HepG2 (cell line): ENCODE data around the gene SH3BGR. TPM values are rescaled to one million over a fixed set of nuclear protein-coding genes. Genes with fewer than 3 reads are reported as not detected.

Experiments used
- ATAC-seq: fragments of 200-7000 bp; cut with Tn5 transposase; 3 replicates; pipeline ENCODE4 v1.9.1; 2020; ENCODE audit warnings: mild to moderate bottlenecking, moderate library complexity
- BruUV-seq: library from RNA; stranded (reverse); fragments of 400-500 nt; replicated peaks from 2 replicates; lab custom pipeline; 2021; lab: Mats Ljungman, UMichigan
- CTCF ChIA-PET: fragments of 300-600 bp; formaldehyde crosslinking; extraction: SDS; loops from one replicate; lab custom pipeline; 2021; ENCODE audit warnings: low total read pairs, inconsistent platforms, low intra/inter-chr PET ratio; lab: Yijun Ruan, JAX
- POLR2A ChIA-PET: fragments of 350-600 bp; sonication (Branson Sonifier 250); formaldehyde crosslinking; loops from one replicate; lab custom pipeline; 2020; ENCODE audit warnings: antibody characterized with exemption, inconsistent platforms; lab: Yijun Ruan, JAX
- DNase-seq: peaks from one replicate; pipeline ENCODE4 v3.0.0-alpha.2; 2015; ENCODE audit warnings: low spot score
- FAIRE-seq: peaks from 3 replicates; lab custom pipeline; 2011; peaks lifted over from hg19 to GRCh38; lab: Jason Lieb, UNC
- H2AFZ ChIP-seq: one replicate; pipeline ENCODE4 v1.6.1; 2011; ENCODE audit warnings: low read length, inconsistent platforms
- H3K27ac ChIP-seq: fragments of 300-600 bp; 3 replicates; pipeline ENCODE4 v1.8.0; 2011; ENCODE audit warnings: mixed run types, mild to moderate bottlenecking, mixed read lengths, low read length, inconsistent platforms; ENCODE audit not compliant: insufficient read depth; ENCODE audit errors: extremely low read length
- H3K27me3 ChIP-seq, 2 experiments: fragments of 200-600 bp in 1 of 2; 2 replicates in 1 of 2; 3 replicates in 1 of 2; pipeline versions ENCODE4 v1.6.0 to v1.8.0; 2011; ENCODE audit warnings: low read length in 2 of 2, mild to moderate bottlenecking in 2 of 2, moderate library complexity in 2 of 2, inconsistent platforms in 1 of 2; ENCODE audit not compliant: insufficient read depth in 2 of 2, control insufficient read depth in 1 of 2
- H3K36me3 ChIP-seq, 2 experiments: fragments of 200-600 bp in 1 of 2; replicated peaks in 1 of 2; 2 replicates in 1 of 2; 3 replicates in 1 of 2; pipeline versions ENCODE4 v1.5.1 to v1.8.0; 2011; ENCODE audit warnings: low read length in 2 of 2, inconsistent platforms in 1 of 2; ENCODE audit not compliant: insufficient read depth in 2 of 2, control insufficient read depth in 1 of 2
- H3K4me1 ChIP-seq: 2 replicates; pipeline ENCODE4 v1.5.1; 2012; ENCODE audit warnings: low read length, inconsistent platforms; ENCODE audit not compliant: insufficient read depth
- H3K4me2 ChIP-seq: 2 replicates; pipeline ENCODE4 v1.6.0; 2011; ENCODE audit warnings: low read depth, low read length, inconsistent platforms
- H3K4me3 ChIP-seq, 3 experiments: fragments of 200-600 bp in 1 of 3; sonication (generic), shearing (Covaris generic) in 1 of 3; replicated peaks in 1 of 3; 2 replicates each; pipeline ENCODE4 v1.5.1; 2011 to 2016; ENCODE audit warnings: low read length in 3 of 3, inconsistent platforms in 2 of 3, low read depth in 2 of 3, mild to moderate bottlenecking in 2 of 3, control low read depth in 1 of 3, mixed read lengths in 1 of 3; ENCODE audit not compliant: insufficient read depth in 1 of 3
- H3K79me2 ChIP-seq: one replicate; pipeline ENCODE4 v1.6.1; 2011; ENCODE audit warnings: low read length, inconsistent platforms; ENCODE audit not compliant: insufficient read depth
- H3K9ac ChIP-seq: 2 replicates; pipeline ENCODE4 v1.6.0; 2011; ENCODE audit warnings: mild to moderate bottlenecking, low read depth, low read length, inconsistent platforms; ENCODE audit not compliant: insufficient read depth
- H3K9me3 ChIP-seq: 2 replicates; pipeline ENCODE4 v1.5.1; 2012; ENCODE audit warnings: mild to moderate bottlenecking, low read length
- H4K20me1 ChIP-seq: 2 replicates; pipeline ENCODE4 v1.6.0; 2011; ENCODE audit warnings: inconsistent platforms, mild to moderate bottlenecking, low read length, moderate library complexity; ENCODE audit not compliant: insufficient read depth
- ARNT ChIP-seq: fragments of 450-650 bp; IDR thresholded peaks from 2 replicates; pipeline ENCODE4 v1.6.1; 2017
- KMT2B ChIP-seq: IDR thresholded peaks from 2 replicates; pipeline ENCODE4 v1.6.1; 2016; ENCODE audit warnings: missing genetic modification reagents, missing compliant biosample characterization
- MEF2D ChIP-seq: sonication (generic); formaldehyde crosslinking; IDR thresholded peaks from 2 replicates; pipeline ENCODE4 v1.5.1; 2020; ENCODE audit warnings: mild to moderate bottlenecking, missing genetic modification reagents
- PAX8 ChIP-seq: sonication (generic); formaldehyde crosslinking; IDR thresholded peaks from 2 replicates; pipeline ENCODE4 v1.8.0; 2022; ENCODE audit warnings: mild to moderate bottlenecking, missing genetic modification reagents, borderline replicate concordance
- PHB2 ChIP-seq: fragments of 450-650 bp; IDR thresholded peaks from 2 replicates; pipeline ENCODE4 v1.6.1; 2018; ENCODE audit not compliant: partially characterized antibody
- REXO4 ChIP-seq: sonication (generic); formaldehyde crosslinking; IDR thresholded peaks from 2 replicates; pipeline ENCODE4 v1.8.0; 2022; ENCODE audit warnings: missing genetic modification reagents, mild to moderate bottlenecking, borderline replicate concordance
- TBP ChIP-seq: sonication (generic); formaldehyde crosslinking; IDR thresholded peaks from 2 replicates; pipeline ENCODE4 v1.5.0; 2020; ENCODE audit warnings: missing genetic modification reagents
- TCF7L2 ChIP-seq: IDR thresholded peaks from 2 replicates; pipeline ENCODE4 v1.6.1; 2011; ENCODE audit warnings: mild to moderate bottlenecking, low read depth, low read length, moderate library complexity
- ZBTB43 ChIP-seq: sonication (generic); formaldehyde crosslinking; conservative IDR thresholded peaks from 2 replicates; pipeline ENCODE4 v1.4.0; 2020; ENCODE audit warnings: missing genetic modification reagents
- ZNF547 ChIP-seq: sonication (generic); formaldehyde crosslinking; IDR thresholded peaks from 2 replicates; pipeline ENCODE4 v1.5.1; 2020; ENCODE audit warnings: mild to moderate bottlenecking, missing genetic modification reagents
- ZNF598 ChIP-seq: sonication (generic); formaldehyde crosslinking; IDR thresholded peaks from 2 replicates; pipeline ENCODE4 v1.5.1; 2020; ENCODE audit warnings: mild to moderate bottlenecking, missing genetic modification reagents, borderline replicate concordance
- ZNF766 ChIP-seq: sonication (generic); formaldehyde crosslinking; IDR thresholded peaks from 2 replicates; pipeline ENCODE4 v1.5.0; 2020; ENCODE audit warnings: missing genetic modification reagents, borderline replicate concordance
- ZNF768 ChIP-seq: sonication (generic); formaldehyde crosslinking; IDR thresholded peaks from 2 replicates; pipeline ENCODE4 v1.4.0; 2020; ENCODE audit warnings: missing genetic modification reagents
- WGBS: methylation state at CpG from one replicate; pipeline ENCODE4 v1.1.6; 2017; ENCODE audit warnings: low lambda C conversion rate; 5-methylcytosine and 5-hydroxymethylcytosine counted together
- in situ Hi-C: cut with HindIII; loops from 2 replicates; pipeline ENCODE4 v1.10.0; 2017; ENCODE audit warnings: low pct_unique_long_range_greater_than_20kb; ENCODE audit not compliant: extremely low pct_ligation_motif_present
- intact Hi-C: fragments of 100-400 bp; cut with micrococcal nuclease; formaldehyde crosslinking; loops from one replicate; pipeline ENCODE4 v1.10.0; 2022; ENCODE audit not compliant: unreplicated experiment
- polyA plus RNA-seq, 8 experiments: library from polyadenylated mRNA; depleted of rRNA in 3 of 8; stranded (reverse) in 7 of 8; unstranded in 1 of 8; fragments of >200 nt; fragmentation: Illumina TruSeq in 4 of 8; extraction: Trizol in 4 of 8; gene quantifications; 2 replicates each; pipeline versions ENCODE4 v1.2.1 to v1.2.3, GENCODE V29; 2011 to 2016; ENCODE audit warnings: low read depth in 4 of 8, missing spikeins in 1 of 8, mixed read lengths in 1 of 8; ENCODE audit not compliant: insufficient read depth in 1 of 8
- total RNA-seq, 5 experiments: library from RNA; depleted of rRNA; stranded (reverse); fragments of >200 nt; fragmentation: Illumina TruSeq; extraction: Trizol; gene quantifications; 2 replicates each; pipeline ENCODE4 v1.2.3, GENCODE V29; 2016; ENCODE audit warnings: low read depth in 1 of 5

SH3BGR gene
- total and polyA plus RNA-seq, 2 of the 13 experiments (the other 11 are each of a cell fraction or from before 2014, with no cell fraction given): 0.48 TPM; not detected in 1

GRCh38 chr21:39479164-39479813 lies 27.5 kb downstream of the SH3BGR start:
- Histone ChIP-seq H3K27ac (no peak overlapping the region), H3K4me3 (no peak overlapping the region)
- TF ChIP-seq ZNF598: no peak
- TF ChIP-seq REXO4 (CRISPR knock-in tag): no peak
- TF ChIP-seq ZNF547 (CRISPR knock-in tag): no peak
- TF ChIP-seq TBP: no peak
- TF ChIP-seq TCF7L2: no peak
- no peak for TF ChIP-seq ZNF766 (CRISPR knock-in tag)
- no peak for TF ChIP-seq PAX8 (CRISPR knock-in tag)
- TF ChIP-seq MEF2D (CRISPR knock-in tag): no peak
- no peak for TF ChIP-seq KMT2B
- TF ChIP-seq PHB2: no peak
- no peak for TF ChIP-seq ZBTB43 (CRISPR knock-in tag)
- no peak for TF ChIP-seq ZNF768
- TF ChIP-seq ARNT: no peak
- TF ChIP-seq, all 625 proteins: peak for 0
- no peak overlapping the region for H3K9ac ChIP-seq
- ChIA-PET POLR2A (no interaction called here), CTCF (no interaction called here)
- H2AFZ ChIP-seq: no peak overlapping the region
- FAIRE-seq (no peak), ATAC-seq (no peak), DNase-seq (no peak)
- 35% methylated on average over 4 of the region's 4 CpGs for WGBS
- no TSS peak for BruUV-seq
- no peaks in the 10 kb centered on the region for H3K36me3 ChIP-seq
- in situ Hi-C loops (no loop called here), intact Hi-C loops (no loop called here)
- H3K79me2 ChIP-seq: no peaks in the 10 kb centered on the region
- H3K27me3 ChIP-seq: no peaks in the 10 kb centered on the region
- H3K4me2 ChIP-seq: no peak overlapping the region
- H3K9me3 ChIP-seq: no peaks in the 10 kb centered on the region
- H3K4me1 ChIP-seq: no peaks in the 10 kb centered on the region
- no peaks in the 10 kb centered on the region for H4K20me1 ChIP-seq
